Aorta (tissue), 5 donors: ENCODE results near the gene MICAL3. TPM values are rescaled to one million over a fixed set of nuclear protein-coding genes. Genes with fewer than 3 reads are reported as not detected.

Experiments used
- ATAC-seq: fragments of 200-7000 bp; cut with Tn5 transposase; one replicate; pipeline ENCODE4 v1.9.1; 2022; ENCODE audit warnings: moderate library complexity; ENCODE audit not compliant: low FRiP score
- DNase-seq, 2 donors: peaks; one replicate each; pipeline ENCODE4 v3.0.0-alpha.2; 2020
- H3K27ac ChIP-seq, 2 donors: one replicate each; pipeline ENCODE4 v1.5.1; 2013; ENCODE audit warnings: low read length in 2 of 2, mild to moderate bottlenecking in 2 of 2, moderate library complexity in 2 of 2, control low read depth in 1 of 2, inconsistent platforms in 1 of 2, low read depth in 1 of 2
- H3K27me3 ChIP-seq, 2 donors: one replicate each; pipeline ENCODE4 v1.6.1; 2013; ENCODE audit warnings: control low read depth in 1 of 2, low read length in 1 of 2, mild to moderate bottlenecking in 1 of 2, moderate library complexity in 1 of 2; ENCODE audit not compliant: insufficient read depth in 2 of 2, control insufficient read depth in 1 of 2
- H3K36me3 ChIP-seq, 2 donors: one replicate each; pipeline ENCODE4 v1.6.1; 2013; ENCODE audit warnings: control low read depth in 1 of 2, low read length in 1 of 2, mild to moderate bottlenecking in 1 of 2; ENCODE audit not compliant: insufficient read depth in 2 of 2, control insufficient read depth in 1 of 2
- H3K4me1 ChIP-seq, 2 donors: one replicate each; pipeline ENCODE4 v1.6.1; 2013; ENCODE audit warnings: low read length in 2 of 2, control low read depth in 1 of 2, mild to moderate bottlenecking in 1 of 2, moderate library complexity in 1 of 2; ENCODE audit not compliant: insufficient read depth in 2 of 2, control insufficient read depth in 1 of 2
- H3K4me3 ChIP-seq, 2 donors: one replicate each; pipeline ENCODE4 v1.5.1; 2013; ENCODE audit warnings: low read length in 2 of 2, control low read depth in 1 of 2, mild to moderate bottlenecking in 1 of 2
- H3K9me3 ChIP-seq: one replicate; pipeline ENCODE4 v1.6.1; 2013; ENCODE audit warnings: mild to moderate bottlenecking, low read length; ENCODE audit not compliant: control insufficient read depth
- WGBS, 2 donors: extraction: QIAGEN DNeasy Blood & Tissue Kit; methylation state at CpG; one replicate each; pipeline ENCODE4 v1.1.7; 2013; 5-methylcytosine and 5-hydroxymethylcytosine counted together
- intact Hi-C, 2 donors: fragments of 100-400 bp; cut with DNase I; formaldehyde crosslinking; loops; one replicate each; pipeline versions ENCODE4 v1.14.2 to v1.15.0; 2022
- polyA plus RNA-seq, 2 donors: library from polyadenylated mRNA; stranded (reverse); fragments of 200-250 nt; gene quantifications; one replicate each; pipeline ENCODE4 v1.2.3, GENCODE V29; 2013
- total RNA-seq, 2 donors: library from RNA; stranded (reverse); fragmentation: NEBNext Ultra II Directional; extraction: Animal tissue kit (Norgen Biotek cat#: 25700); gene quantifications; one replicate each; pipeline ENCODE4 v1.2.1, GENCODE V29; 2021
- donor health status: healthy with polysubstance abuse.
- donor health status: Bipolar disorder and iron deficiency.
- donor health status: DM: no; HTN: no; CAD: no.
- donor health status: DM: no; HTN: no; CAD: no.
- donor health status: DM: yes; HTN: yes; CAD: no.

Gene MICAL3
- total and polyA plus RNA-seq, 4 donors, result 3.9 to 123 (median 64.3) TPM

DNA sequence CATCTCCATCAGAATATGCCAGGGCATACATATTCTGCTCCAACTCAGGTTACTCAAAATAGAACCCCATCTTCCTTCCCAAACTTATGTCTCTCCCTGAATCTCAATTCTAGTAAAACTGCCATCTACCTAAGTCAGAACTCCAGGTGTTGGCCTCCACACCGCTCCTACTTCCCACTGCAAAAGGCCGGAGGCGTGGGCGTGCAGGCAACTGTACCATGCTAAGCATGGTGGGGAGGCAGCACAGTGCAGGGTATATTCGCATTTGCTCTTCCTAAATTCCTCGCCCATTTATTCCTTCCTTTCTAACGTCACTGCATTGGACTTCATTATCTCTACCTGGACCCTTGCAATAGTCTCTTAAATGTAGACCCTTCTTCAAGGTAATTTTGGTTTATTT, 97.8 kb downstream of the MICAL3 start:
- Histone ChIP-seq H3K4me3 (no peak overlapping the region), H3K9me3 (no peaks in the 10 kb centered on the region), H3K27me3 (no peaks in the 10 kb centered on the region), H3K4me1 (peaks cover 7 to 10% of the 10 kb centered on the region in 2 donors), H3K27ac (no peak overlapping the region), H3K36me3 (no peaks in the 10 kb centered on the region)
- intact Hi-C loops, result no loop called here
- 96 to 98% methylated on average over 7 of the region's 7 CpGs for WGBS, 2 donors
- ATAC-seq, result no peak
- no peak for DNase-seq

DNA sequence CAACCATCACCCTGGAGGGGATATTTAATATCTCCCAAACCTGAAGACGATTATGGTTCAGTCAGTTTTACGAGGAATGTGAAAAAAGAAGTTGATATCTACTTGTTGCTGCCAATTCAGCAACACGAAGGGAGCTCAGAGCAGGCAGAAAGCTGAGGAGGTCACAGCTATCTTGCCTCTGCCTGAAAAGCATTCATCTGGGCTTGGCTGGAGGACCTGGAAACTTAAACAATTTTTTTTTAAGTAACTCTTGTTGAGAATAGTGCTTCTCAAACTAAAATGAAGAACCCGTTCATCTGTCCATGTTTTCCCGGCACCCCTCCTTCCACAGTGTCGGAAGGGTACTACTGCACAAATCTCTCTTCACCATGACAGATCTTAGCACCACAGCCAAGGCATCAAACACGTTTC, 98.9 kb downstream of the MICAL3 start:
- no peak overlapping the region for H3K27ac ChIP-seq
- 60 to 64% methylated on average over 7 of the region's 7 CpGs for WGBS, 2 donors
- H3K9me3 ChIP-seq, result no peaks in the 10 kb centered on the region
- no peaks in the 10 kb centered on the region for H3K36me3 ChIP-seq
- DNase-seq (no peak), ATAC-seq (no peak)
- no peaks in the 10 kb centered on the region for H3K27me3 ChIP-seq
- intact Hi-C loops, result no loop called here
- H3K4me3 ChIP-seq, result no peak overlapping the region
- peaks cover 9 to 10% of the 10 kb centered on the region in 2 donors for H3K4me1 ChIP-seq

DNA sequence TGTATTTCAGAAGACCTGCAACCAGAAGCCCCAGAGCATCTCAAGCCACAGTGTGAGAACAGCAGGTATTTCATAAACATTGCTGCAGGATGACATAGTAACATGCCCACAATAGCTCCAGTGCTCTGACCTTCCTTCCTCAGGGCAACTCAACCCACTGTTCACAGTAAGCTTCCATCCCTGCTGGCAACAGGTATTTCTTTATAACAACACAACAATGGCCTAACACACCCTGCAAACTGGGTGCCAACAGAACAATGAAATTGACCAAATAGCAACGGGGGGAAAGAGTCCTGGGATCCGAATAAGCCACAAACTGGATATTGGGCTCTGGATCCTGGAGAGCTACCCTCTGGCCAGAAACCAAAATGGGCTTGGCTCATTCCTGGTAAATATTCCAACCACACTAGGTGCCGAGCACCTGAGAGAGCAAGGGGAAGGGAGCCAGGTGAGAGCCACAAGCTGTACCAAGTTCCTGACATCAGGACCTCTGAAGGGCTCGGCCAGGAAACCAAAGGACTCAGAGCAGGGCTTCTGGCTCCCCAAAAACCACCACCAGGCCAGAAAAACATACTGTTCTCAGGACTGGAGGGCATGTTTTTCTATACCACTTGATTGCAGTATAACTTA, 99.5 kb downstream of the MICAL3 start:
- intact Hi-C loops, result loop anchor here in 1 of 2 donors (5.0 kb wide), 2 partner anchors 77 to 132 kb away; no protein-coding TSS in a partner anchor
- no peak overlapping the region for H3K27ac ChIP-seq

GRCh38 chr22:17924076-17924475, 100.3 kb downstream of the MICAL3 start:
- Histone ChIP-seq H3K36me3 (no peaks in the 10 kb centered on the region), H3K27me3 (no peaks in the 10 kb centered on the region), H3K9me3 (no peaks in the 10 kb centered on the region), H3K4me1 (peaks cover 9 to 10% of the 10 kb centered on the region in 2 donors), H3K27ac (no peak overlapping the region), H3K4me3 (no peak overlapping the region)
- no peak for DNase-seq
- 86 to 92% methylated on average over 7 of the region's 7 CpGs for WGBS, 2 donors
- intact Hi-C loops, result loop anchor here in 1 of 2 donors (5.0 kb wide), 2 partner anchors 78 to 133 kb away; no protein-coding TSS in a partner anchor
- no peak for ATAC-seq

More for the DNA sequence above, 99.5 kb downstream of the MICAL3 start:
- Histone ChIP-seq H3K4me3 (no peak overlapping the region), H3K36me3 (no peaks in the 10 kb centered on the region), H3K4me1 (peaks cover 9 to 10% of the 10 kb centered on the region in 2 donors), H3K27me3 (no peaks in the 10 kb centered on the region), H3K9me3 (no peaks in the 10 kb centered on the region)
- no peak for DNase-seq
- WGBS, 2 donors, result 86% methylated on average over 4 of the region's 4 CpGs
- ATAC-seq, result no peak

GRCh38 chr22:17922925-17923903, 101.1 kb downstream of the MICAL3 start:
- Histone ChIP-seq H3K27me3 (no peaks in the 10 kb centered on the region), H3K27ac (peak overlapping the region; percentile 50 to 58), H3K4me3 (no peak overlapping the region), H3K4me1 (peaks cover 9 to 10% of the 10 kb centered on the region in 2 donors), H3K36me3 (no peaks in the 10 kb centered on the region), H3K9me3 (no peaks in the 10 kb centered on the region)
- ATAC-seq, result peak; percentile 44
- WGBS, 2 donors, result 10 to 18% methylated on average over 2 of the region's 2 CpGs
- intact Hi-C loops, result loop anchor here in 1 of 2 donors (5.0 kb wide), 2 partner anchors 79 to 134 kb away; no protein-coding TSS in a partner anchor
- DNase-seq, result peak in 1 of 2 donors; percentile 64

DNA sequence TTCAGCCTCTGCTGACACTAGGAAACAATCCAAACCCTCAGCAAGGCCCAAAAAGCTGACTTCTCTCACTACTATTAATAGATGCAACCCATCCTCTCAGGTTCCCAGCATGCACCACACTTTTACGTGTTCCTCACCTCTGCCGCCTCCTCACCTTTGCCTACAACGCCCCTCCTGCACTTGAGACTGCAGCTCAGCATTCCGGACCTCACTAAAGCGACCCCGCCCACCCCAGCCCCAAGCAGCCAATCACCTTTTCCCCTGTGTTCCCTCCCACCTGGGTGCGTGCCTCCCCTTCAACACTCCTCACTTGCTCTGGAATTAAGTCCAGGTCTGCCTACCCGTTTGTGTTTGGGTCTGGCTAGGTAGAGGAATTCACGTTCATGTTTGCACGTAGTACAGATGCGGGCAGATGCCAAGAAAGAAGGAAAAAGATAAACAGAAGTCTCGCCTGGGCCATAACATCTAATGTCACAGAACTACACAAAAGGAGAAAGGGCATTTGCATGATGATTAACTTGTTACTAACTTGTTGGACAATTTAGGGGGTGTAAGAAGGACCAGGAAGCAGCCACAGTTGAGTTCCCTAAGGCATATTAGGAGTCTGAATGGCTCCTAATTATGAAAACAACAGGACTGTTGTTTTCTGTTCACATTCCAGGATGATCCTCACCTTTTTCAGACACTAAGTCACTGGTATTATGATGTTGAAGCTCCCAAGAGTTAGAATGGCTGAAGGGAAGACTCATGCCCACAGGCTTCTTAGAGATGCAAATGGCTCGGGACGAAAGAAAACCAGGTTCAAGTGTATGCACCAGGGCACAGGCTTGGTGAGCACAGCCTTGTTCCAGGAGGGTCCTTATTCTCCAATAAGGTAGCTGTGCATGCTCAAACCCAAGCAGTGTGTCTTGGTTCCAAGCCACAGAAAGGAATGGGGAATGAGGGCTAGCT, 102.2 kb downstream of the MICAL3 start:
- Histone ChIP-seq H3K27ac (peak overlapping the region in 1 of 2 donors; percentile 50), H3K4me1 (peaks cover 9 to 10% of the 10 kb centered on the region in 2 donors), H3K9me3 (no peaks in the 10 kb centered on the region), H3K36me3 (no peaks in the 10 kb centered on the region), H3K4me3 (no peak overlapping the region), H3K27me3 (no peaks in the 10 kb centered on the region)
- intact Hi-C loops, result loop anchor here in 1 of 2 donors (5.0 kb wide), 2 partner anchors 80 to 135 kb away; no protein-coding TSS in a partner anchor
- no peak for ATAC-seq
- WGBS, 2 donors, result 37 to 45% methylated on average over 14 of the region's 14 CpGs
- no peak for DNase-seq

DNA sequence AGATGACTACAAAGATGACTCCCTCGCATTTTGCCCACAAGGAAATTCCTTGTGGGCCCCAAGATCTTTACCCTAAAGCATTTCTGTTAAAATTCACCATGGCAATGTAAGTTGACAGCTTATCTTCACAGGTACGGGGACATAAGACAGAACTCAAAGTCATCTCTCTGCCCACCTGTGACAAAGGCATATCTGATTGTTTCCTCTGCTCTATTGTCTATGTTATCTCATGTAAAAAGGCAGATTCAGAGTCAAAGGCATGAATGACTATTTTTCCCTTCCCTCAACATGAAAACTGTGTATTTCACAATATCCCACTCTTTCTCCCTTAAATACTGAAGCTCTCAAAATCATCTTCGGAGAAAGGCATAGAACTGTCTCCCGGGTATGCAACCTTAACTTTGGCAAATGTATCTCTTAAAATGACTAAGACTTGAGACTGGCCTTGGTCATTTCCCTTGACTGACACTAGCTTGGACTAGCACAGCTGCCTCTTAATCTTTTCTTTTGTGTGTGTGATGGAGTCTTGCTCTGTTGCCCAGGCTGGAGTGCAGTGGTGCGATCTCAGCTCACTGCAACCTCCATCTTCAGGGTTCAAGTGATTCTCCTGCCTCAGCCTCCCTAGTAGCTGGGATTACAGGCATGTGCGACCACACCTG, 103.2 kb downstream of the MICAL3 start:
- intact Hi-C loops, result loop anchor here in 1 of 2 donors (5.0 kb wide), 2 partner anchors 81 to 136 kb away; no protein-coding TSS in a partner anchor
- 90 to 94% methylated on average over 6 of the region's 6 CpGs for WGBS, 2 donors
- peaks cover 6 to 9% of the 10 kb centered on the region in 2 donors for H3K4me1 ChIP-seq
- no peaks in the 10 kb centered on the region for H3K36me3 ChIP-seq
- H3K27ac ChIP-seq, result no peak overlapping the region
- no peaks in the 10 kb centered on the region for H3K9me3 ChIP-seq
- ATAC-seq (no peak), DNase-seq (no peak)
- H3K27me3 ChIP-seq, result no peaks in the 10 kb centered on the region
- no peak overlapping the region for H3K4me3 ChIP-seq
